PFSK-1 (cell line): ENCODE measurements around the gene MAGI1.

Experiments used
- FOXP2 ChIP-seq: optimal IDR thresholded peaks from 2 replicates; pipeline ENCODE3; 2011; ENCODE audit warnings: borderline replicate concordance, control low read depth, inconsistent platforms; ENCODE audit not compliant: insufficient read depth; ENCODE audit errors: extremely low read length, extremely low read depth
- POLR2AphosphoS5 ChIP-seq: IDR thresholded peaks from 2 replicates; pipeline ENCODE4 v1.6.1; 2012; ENCODE audit warnings: low read depth, mild to moderate bottlenecking, control low read depth, low read length, moderate library complexity
- REST ChIP-seq, 2 experiments: IDR thresholded peaks; 2 replicates each; pipeline versions ENCODE4 v1.6.1 to v1.8.0; 2011 to 2012; ENCODE audit warnings: low read depth in 2 of 2, low read length in 2 of 2, control low read depth in 1 of 2, inconsistent platforms in 1 of 2, mild to moderate bottlenecking in 1 of 2, moderate library complexity in 1 of 2; ENCODE audit not compliant: insufficient read depth in 1 of 2
- SIN3A ChIP-seq: IDR thresholded peaks from 2 replicates; pipeline ENCODE4 v1.6.1; 2012; ENCODE audit warnings: mild to moderate bottlenecking, low read length, moderate library complexity, borderline replicate concordance; ENCODE audit not compliant: insufficient read depth
- TAF1 ChIP-seq: IDR thresholded peaks from 2 replicates; pipeline ENCODE4 v1.6.1; 2012; ENCODE audit warnings: low read length, control low read depth, borderline replicate concordance; ENCODE audit not compliant: insufficient read depth

GRCh38 chr3:65776494-65776893, 262.2 kb downstream of the MAGI1 start:
- TF ChIP-seq POLR2AphosphoS5 (no peak), SIN3A (no peak), TAF1 (no peak), FOXP2 (no peak), REST (IDR thresholded peaks at IDR 0.05; ENCODE audit: insufficient read depth in 1 of 2, low read depth in 2 of 2, low read length in 2 of 2) (no peak)
